NCI-H1436 (cell line): ENCODE data around the gene CYTL1.
"Not testable (repeated sequence)": the region's sequence is repeated elsewhere in the genome, so short reads cannot be mapped to it uniquely, and the experiment has no call there.

Experiments used
- DNase-seq: peaks from one replicate; lab custom pipeline; 2025; lab: John Stamatoyannopoulos, UW

Gene CYTL1

GRCh38 chr4:5019274-5019673 is at the start of gene CYTL1:
Gene CYTL1 (minus strand): TSS chr4:5019458. CDS start chr4:5019445, 13 bp downstream.
- DNase-seq: no peak

- no peak for DNase-seq
Measured at GRCh38 chr4:5067908-5068307, 48.6 kb upstream of the CYTL1 start.

DNA sequence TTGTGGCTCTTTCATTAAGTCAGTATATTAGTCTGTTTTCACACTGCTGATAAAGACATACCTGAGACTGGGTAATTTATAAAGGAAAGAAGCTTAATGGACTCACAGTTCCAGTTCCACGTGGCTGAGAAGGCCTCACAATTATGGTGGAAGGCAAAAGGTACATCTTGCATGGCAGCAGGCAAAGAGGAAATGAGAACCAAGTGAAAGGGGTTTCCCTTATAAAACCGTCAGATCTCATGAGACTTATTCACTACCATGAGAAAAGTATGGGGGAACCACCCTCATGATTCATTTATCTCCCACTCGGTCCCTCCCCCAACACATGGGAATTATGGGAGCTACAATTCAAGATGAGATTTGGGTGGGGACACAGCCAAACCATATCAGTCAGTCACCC is 47.7 kb upstream of the CYTL1 start:
- DNase-seq: not testable (repeated sequence)

GRCh38 chr4:5066101-5066500 is 46.8 kb upstream of the CYTL1 start:
- DNase-seq: no peak

DNA sequence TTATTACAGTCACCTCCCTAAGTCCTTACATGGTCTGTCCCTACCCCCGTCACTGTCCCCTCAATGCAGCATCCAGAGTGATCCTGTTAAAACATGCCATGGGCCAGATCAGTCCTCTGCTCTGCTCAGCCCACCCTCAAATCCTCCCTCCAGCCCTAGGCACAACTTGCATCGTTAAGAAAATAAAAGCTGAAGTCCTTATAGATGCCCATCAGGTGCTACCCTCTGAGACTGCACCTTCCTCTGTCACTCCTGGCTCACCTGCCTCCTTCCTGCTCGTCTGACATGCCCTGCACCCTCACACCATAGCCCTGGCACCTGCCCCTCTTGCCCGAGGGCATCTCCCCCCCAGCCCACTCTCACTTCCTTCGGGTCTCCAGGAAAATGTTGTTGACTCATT is 36.2 kb upstream of the CYTL1 start:
- no peak for DNase-seq

DNA sequence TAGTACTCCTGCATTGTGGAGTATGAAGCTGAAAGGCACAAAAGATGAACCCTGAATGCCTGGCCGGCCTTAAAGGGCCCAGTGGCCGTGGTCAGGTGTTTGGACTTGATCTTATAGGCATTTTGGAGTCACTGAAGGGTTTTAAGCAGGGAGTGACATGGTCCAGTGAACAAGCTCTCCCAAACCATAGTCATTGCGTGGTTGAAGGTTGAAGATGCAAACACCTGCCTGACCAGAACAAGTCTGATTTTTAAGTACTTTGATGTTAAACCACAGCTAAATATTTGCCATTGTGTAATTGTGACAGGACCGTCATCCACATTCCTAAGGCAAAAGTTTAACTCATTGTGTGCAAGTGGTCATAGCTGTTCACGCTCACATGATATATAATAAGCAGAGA is 35.3 kb upstream of the CYTL1 start:
- no peak for DNase-seq

- DNase-seq: no peak
Measured at GRCh38 chr4:5052726-5053425, 33.6 kb upstream of the CYTL1 start.

DNA sequence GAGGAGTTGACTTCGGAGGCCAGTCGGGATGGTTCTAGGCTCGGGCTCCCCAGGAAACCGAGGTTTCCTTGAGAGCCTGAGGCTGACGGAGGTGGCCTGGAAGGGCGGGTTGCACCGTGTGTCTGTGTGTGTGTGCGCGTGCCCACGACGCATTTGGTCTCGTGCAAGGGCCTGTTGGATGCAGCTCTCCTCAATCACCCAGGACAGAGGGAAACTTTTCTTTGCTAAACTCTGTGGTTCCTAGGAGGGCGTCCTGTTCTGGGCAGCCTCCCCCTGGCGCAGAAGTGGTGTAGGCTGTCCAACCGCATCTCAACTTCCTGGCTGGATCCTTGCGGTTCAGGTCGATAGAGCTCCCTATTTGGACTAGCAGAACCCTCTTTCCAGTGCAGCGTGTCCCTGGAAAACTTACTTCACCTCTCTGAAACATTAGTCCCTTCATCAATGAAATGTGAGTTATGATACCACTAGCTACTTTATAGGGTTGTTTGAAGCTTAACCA is 33.0 kb upstream of the CYTL1 start:
- DNase-seq: no peak

DNA sequence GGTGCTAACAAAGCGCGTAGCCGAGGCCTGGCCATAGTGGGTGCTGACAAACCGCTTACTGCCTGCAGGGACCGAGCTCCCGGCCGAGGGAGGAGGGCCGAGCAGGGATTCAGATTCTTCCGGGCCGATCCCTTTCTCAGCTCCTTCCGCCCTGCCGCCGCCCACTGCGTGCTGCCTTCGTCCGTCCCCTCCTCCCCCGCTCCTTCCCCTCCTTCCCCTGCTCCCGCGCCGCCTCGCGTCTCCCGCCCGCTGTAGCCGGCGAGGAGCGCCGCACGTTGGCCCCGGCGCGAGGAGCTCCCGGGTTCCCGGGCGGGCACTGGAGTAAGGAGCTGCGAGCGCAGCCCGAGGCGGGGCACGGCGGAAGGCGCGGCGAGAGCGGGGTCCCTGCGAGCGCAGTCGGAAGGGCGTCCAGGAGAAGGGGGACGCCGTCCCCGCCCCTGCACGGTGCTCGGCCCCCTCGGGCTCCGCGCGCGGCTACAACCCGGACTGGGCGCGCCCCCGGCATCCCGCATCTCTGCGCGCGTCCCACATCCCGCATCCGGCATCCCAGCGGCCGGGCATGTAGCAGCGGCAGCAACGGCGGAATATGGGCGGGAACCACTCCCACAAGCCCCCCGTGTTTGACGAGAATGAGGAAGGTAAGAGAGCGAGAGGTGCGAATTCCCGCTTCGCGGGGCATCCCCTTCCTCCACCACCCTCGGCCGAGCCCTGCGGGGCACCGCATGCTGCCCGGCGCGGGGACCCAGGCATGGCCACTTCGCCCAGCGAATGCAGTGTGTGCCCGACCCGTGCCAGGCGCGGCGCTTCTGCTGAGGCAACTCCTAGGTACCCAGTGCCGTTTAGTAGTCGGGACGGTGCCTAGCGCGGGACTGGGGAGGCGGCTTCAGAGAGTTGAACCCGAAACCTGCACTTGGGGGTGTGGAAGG is 32.3 kb upstream of the CYTL1 start, which contains the start of gene STK32B:
Gene STK32B (plus strand): TSS at position 203 of the 926 bp plus-strand sequence.
- DNase-seq: peak; percentile 18

- peak; percentile 61 for DNase-seq
Measured at GRCh38 chr4:5050520-5051277, 31.4 kb upstream of the CYTL1 start.

DNA sequence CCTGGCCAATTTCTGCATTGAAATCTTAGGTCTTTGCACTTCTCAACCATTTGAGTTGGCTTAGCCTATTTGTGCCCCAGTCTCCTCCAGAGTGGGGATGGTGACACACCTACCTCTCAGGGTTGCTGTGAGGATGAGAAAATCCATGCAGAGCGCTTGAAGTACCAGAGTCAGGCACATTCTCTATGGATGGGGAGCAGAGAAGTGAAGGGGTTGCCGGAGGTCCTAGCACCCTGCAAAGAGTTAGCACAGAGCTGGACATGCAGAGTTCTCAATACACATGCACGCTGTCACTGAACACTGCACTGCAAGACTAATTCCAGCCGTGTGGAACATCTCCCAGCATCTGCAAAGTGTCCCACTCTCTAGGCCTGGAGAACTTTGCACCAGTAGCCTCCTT is 29.5 kb upstream of the CYTL1 start:
- no peak for DNase-seq

- DNase-seq: no peak
Measured at GRCh38 chr4:5045097-5045496, 25.8 kb upstream of the CYTL1 start.

GRCh38 chr4:5044341-5044740 is 25.1 kb upstream of the CYTL1 start:
- no peak for DNase-seq

GRCh38 chr4:5043579-5043978 is 24.3 kb upstream of the CYTL1 start:
- no peak for DNase-seq

- DNase-seq: no peak
Measured at GRCh38 chr4:5041699-5042098, 22.4 kb upstream of the CYTL1 start.

DNA sequence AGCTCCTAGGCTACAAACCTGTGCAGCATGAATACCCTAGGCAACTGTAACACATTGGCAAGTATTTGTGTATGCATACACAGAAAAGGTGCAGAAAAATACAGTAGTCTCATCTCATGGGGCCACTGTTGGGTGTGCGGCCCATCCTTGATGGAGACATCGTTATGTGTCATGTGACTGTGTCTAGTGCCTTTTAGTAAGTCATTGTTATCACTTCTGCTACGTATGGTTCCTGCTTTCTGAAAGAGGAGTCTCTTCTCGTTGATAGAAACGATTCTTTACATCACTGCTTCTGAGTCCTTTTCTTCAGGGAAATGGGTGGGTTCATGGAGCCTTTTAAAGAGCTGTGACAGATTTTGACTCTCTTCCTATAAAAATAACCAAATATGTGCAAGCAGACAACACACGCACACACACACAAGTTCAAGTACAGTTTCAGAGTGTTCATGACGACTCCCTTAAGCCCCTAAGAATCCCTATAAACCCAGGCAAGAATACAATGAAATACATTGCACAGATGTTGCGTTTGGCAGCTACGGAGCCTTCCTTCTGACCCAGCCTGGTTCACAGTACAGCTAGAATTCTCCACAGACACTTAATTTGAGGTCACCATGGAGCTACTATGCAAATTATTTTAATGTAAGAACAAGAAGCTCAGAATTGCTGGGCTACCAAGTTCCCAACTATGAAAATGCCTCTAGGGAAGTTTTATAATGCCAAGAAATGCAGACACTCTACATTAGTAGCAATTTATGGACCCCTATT is 21.8 kb upstream of the CYTL1 start:
- DNase-seq: no peak

GRCh38 chr4:5039800-5040199 is 20.5 kb upstream of the CYTL1 start:
- DNase-seq: no peak

DNA sequence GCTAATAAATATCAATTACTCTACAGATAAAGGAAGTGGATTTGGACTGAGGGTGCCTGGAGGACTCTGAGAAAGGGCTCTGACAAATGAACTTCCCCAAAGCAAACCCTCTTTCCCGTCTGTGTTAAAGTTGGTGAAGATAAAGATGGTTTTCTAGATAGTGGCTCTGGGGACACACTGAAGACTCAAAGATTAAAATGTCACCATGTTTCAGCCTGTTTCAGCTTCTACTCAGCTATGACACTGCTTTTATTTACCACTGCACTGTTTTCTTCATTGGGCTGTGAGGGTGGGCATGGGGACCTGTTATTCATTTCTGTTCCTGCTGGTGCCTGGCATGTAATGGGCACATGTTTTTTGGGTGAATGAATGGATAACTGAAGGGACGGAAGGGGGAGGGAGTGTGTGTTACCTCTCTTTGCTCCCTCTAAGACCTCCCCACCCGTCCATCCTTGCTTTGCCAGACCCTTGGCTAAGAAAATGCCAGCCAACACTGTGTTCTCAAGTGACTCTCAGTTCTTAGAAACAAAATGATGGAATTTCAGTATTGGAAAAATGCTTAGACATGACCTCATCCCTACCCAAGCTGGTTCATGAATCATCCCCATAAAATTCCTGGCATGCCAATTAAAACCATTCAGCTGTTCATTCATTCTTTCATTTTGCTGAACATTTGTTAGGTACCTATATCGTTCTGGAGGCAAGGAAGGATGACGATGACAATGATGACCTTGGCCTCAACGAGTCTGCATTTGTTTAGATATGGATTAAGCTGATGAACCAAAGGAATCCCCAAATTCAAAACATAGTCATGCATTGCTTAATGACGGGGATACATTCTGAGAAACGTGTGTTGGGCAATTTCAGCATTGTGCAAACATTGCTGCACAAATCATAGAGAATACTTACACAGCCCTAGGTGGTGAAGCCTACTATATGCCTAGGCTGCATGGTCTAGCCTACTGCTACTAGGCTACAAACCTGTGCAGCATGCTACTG is 18.6 kb upstream of the CYTL1 start:
- no peak for DNase-seq

DNA sequence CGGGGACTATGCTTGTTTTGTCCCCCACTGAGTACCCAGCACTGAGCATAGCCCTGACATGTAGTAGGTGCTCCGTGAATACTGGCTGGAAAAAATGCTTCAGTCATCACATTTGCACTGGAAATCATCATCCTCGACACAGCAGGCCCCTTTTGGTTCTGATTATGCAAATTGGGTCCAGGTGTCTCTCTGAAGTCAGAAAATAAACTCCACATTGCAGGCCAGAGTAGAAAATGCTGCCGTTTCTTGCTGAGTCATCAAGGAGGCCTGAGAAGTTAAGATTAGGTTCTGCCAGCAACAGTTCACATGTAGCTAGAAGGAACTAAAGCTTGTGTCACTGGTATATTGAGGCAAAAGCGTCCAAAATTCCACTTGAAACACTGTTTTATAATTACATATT is 17.0 kb upstream of the CYTL1 start:
- DNase-seq: no peak

DNA sequence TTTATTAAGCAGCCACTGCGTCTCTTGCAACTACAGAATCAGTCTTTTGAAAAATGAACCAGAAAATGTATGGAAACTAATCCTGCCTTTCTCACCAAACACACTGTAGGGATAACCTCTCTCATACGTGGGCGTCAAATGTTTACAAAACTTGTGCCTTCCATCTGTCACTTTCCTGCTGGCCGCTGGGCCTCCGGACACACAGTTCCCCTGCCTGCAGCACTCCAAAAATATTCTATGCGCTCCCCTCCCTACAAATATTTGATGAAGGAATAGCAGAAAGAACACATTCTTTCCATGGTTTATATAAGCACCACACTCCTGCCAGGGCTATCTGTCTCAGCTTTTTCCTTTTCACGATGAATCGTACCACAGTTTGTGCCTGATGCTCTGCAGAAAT is 14.9 kb upstream of the CYTL1 start:
- DNase-seq: no peak
